Left ventricle myocardium inferior (tissue), 1 donor: Measurements from ENCODE around the gene GPD1L. TPM values are rescaled to one million over a fixed set of nuclear protein-coding genes. Genes with fewer than 3 reads are reported as not detected.

Experiments
- DNase-seq: peaks from one replicate; pipeline ENCODE4 v3.0.0-alpha.2; 2020
- H3K27ac ChIP-seq: fragments of 200-600 bp; replicated peaks from 2 replicates; pipeline ENCODE4 v1.8.0; 2021
- H3K27me3 ChIP-seq: fragments of 200-600 bp; 2 replicates; pipeline ENCODE4 v1.8.0; 2021; ENCODE audit warnings: low read depth
- H3K36me3 ChIP-seq: fragments of 200-600 bp; 2 replicates; pipeline ENCODE4 v1.8.0; 2021
- H3K4me1 ChIP-seq: fragments of 200-600 bp; 2 replicates; pipeline ENCODE4 v1.8.0; 2021
- H3K4me3 ChIP-seq: fragments of 200-600 bp; 2 replicates; pipeline ENCODE4 v1.8.0; 2021; ENCODE audit warnings: mild to moderate bottlenecking, moderate library complexity
- H3K9me3 ChIP-seq: fragments of 200-600 bp; replicated peaks from 2 replicates; pipeline ENCODE4 v1.8.0; 2021
- intact Hi-C: fragments of 100-400 bp; cut with micrococcal nuclease; formaldehyde crosslinking; loops from one replicate; pipeline ENCODE4 v1.11.0; 2022
- total RNA-seq: library from RNA; stranded (reverse); fragmentation: NEBNext Ultra II Directional; extraction: Animal tissue kit (Norgen Biotek cat#: 25700); gene quantifications from one replicate; pipeline ENCODE4 v1.2.1, GENCODE V29; 2021
- TF ChIP-seq, protein P1 (sequence below): fragments of 200-600 bp; IDR thresholded peaks from 2 replicates; pipeline ENCODE4 v1.8.0; 2021; ENCODE audit warnings: antibody characterized with exemption, mild to moderate bottlenecking, borderline replicate concordance
- donor health status: DM: no; HTN: yes; CAD: no; lungs with severe emphysema.

Gene GPD1L
- total RNA-seq, 1 donor from 2014 or later, result 437 TPM

DNA sequence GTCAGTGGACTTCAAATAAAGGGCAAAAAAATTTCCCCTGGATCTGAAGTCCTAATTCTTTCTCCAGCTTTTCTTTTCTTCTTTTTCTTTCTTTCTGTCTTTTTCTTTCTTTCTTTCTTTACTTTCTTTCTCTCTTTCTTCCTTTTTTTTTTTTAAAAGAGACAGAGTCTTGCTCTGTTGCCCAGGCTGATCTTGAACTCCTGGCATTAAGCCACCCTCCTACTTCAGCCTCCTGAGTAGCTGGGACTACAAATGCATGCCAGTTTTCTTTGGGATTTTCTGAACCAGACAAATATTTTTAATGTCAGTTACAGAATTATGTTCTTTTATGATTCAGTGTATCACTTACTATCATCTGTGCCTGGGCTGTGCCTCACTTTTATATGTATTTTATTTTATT is 86.7 kb downstream of the GPD1L start:
- TF ChIP-seq, protein P1, sequence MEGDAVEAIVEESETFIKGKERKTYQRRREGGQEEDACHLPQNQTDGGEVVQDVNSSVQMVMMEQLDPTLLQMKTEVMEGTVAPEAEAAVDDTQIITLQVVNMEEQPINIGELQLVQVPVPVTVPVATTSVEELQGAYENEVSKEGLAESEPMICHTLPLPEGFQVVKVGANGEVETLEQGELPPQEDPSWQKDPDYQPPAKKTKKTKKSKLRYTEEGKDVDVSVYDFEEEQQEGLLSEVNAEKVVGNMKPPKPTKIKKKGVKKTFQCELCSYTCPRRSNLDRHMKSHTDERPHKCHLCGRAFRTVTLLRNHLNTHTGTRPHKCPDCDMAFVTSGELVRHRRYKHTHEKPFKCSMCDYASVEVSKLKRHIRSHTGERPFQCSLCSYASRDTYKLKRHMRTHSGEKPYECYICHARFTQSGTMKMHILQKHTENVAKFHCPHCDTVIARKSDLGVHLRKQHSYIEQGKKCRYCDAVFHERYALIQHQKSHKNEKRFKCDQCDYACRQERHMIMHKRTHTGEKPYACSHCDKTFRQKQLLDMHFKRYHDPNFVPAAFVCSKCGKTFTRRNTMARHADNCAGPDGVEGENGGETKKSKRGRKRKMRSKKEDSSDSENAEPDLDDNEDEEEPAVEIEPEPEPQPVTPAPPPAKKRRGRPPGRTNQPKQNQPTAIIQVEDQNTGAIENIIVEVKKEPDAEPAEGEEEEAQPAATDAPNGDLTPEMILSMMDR, result no peak
- no peak for DNase-seq
- peaks cover 28% of the 10 kb centered on the region for H3K4me1 ChIP-seq
- no peaks in the 10 kb centered on the region for H3K36me3 ChIP-seq
- no peaks in the 10 kb centered on the region for H3K27me3 ChIP-seq
- intact Hi-C loops, result no loop called here
- no peak overlapping the region for H3K27ac ChIP-seq
- no peak overlapping the region for H3K4me3 ChIP-seq
- no peaks in the 10 kb centered on the region for H3K9me3 ChIP-seq

DNA sequence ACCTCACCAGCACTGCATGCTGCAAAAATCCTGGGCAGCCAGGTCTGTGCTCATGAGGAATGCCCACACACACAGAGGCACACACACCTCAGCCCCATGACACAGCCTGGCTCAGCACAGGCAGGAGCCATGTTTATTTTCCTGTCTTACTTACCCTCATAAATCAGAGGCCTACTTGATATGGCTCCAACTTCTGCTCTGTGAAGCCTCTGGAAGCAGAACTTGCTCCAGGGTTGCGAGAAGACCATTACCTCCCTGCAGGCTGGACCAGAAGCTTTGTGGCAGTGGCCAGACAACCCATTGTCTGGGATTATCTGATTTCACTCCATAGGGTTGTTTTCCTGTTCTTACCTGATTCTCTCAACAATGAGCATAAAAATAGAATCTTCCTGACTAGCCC is 88.2 kb downstream of the GPD1L start:
- Histone ChIP-seq H3K4me1 (peaks cover 41% of the 10 kb centered on the region), H3K27me3 (no peaks in the 10 kb centered on the region), H3K27ac (peak overlapping the region; percentile 72), H3K9me3 (no peaks in the 10 kb centered on the region), H3K36me3 (no peaks in the 10 kb centered on the region), H3K4me3 (no peak overlapping the region)
- TF ChIP-seq, protein P1, result no peak
- intact Hi-C loops, result no loop called here
- DNase-seq, result no peak

DNA sequence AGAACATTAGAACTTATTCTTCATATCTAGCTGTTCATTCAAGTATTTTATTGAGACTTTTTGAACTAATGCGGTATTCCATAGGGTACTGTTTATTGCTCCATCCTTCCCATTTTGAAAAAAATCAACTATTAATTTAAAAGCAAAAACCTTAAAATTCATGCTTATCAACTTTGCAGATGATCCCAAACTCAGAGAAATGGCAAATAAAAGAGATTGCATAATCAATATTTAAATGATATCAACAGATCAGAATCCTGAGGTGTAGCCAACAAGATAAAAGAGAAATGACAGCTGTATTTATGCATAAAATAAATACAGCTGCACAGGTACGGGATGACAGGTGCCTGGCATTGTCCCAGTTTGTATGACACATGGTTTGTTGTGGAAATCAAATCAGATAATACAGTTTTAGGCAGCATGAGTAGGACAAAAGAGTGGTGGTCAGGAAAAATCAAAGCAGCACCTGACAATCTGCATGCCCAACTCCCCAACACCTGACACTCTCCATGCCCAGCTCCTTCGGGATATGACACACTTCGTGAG is 89.6 kb downstream of the GPD1L start:
- no peaks in the 10 kb centered on the region for H3K27me3 ChIP-seq
- H3K9me3 ChIP-seq, result no peaks in the 10 kb centered on the region
- no peak overlapping the region for H3K27ac ChIP-seq
- intact Hi-C loops, result no loop called here
- H3K4me3 ChIP-seq, result no peak overlapping the region
- no peak for DNase-seq
- peaks cover 55% of the 10 kb centered on the region for H3K4me1 ChIP-seq
- H3K36me3 ChIP-seq, result no peaks in the 10 kb centered on the region
- TF ChIP-seq, protein P1, result no peak

DNA sequence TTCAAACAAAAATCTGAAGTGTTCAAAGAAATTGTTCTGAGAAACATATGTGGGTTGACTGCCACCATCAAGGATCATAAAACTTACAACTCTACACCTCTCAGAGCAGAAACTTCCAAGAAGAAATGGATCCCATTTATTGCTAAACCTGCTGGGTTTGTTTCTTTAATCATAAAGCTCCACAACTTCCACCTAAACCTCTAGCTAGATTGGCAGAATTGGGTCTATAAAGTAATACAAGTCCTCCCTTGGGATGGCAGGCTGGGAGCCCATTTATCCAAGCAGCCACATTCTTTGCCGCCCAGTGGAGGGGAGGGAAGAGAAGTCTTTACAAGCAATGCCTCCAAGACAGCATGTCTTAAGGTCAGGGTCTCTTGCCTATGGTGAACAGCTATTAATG is 91.6 kb downstream of the GPD1L start:
- intact Hi-C loops, result no loop called here
- H3K27ac ChIP-seq, result no peak overlapping the region
- no peaks in the 10 kb centered on the region for H3K36me3 ChIP-seq
- H3K27me3 ChIP-seq, result no peaks in the 10 kb centered on the region
- no peak for DNase-seq
- H3K4me3 ChIP-seq, result no peak overlapping the region
- TF ChIP-seq, protein P1, result no peak
- no peaks in the 10 kb centered on the region for H3K9me3 ChIP-seq
- peaks cover 73% of the 10 kb centered on the region for H3K4me1 ChIP-seq

DNA sequence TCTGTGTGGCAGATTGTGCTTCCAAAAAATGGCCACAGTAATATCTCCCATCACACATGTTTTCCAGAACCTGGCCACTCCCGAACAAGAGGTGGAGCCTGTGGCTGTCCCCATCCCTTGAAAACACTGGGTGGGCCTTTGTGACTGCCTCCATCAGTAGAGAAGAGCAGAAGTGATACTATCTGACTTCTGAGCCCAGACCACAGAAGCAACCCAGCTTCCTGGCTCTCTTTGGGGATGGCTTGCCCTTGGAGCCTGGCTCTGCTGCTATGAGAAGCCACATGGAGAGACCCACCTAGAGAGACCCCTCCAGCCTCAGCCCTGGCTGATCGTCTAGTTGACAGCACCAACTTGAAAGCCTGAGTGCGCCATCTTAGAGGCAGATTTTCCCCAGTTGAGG is 92.3 kb downstream of the GPD1L start:
- peaks cover 80% of the 10 kb centered on the region for H3K4me1 ChIP-seq
- H3K36me3 ChIP-seq, result no peaks in the 10 kb centered on the region
- H3K9me3 ChIP-seq, result no peaks in the 10 kb centered on the region
- peak overlapping the region; percentile 90 for H3K27ac ChIP-seq
- no peak overlapping the region for H3K4me3 ChIP-seq
- intact Hi-C loops, result no loop called here
- H3K27me3 ChIP-seq, result no peaks in the 10 kb centered on the region
- DNase-seq, result no peak
- TF ChIP-seq, protein P1, result no peak
